HG03103 (cell line): Measurements from ENCODE around the gene CSF3.

Experiments
- ATAC-seq: cut with Tn5 transposase; IDR thresholded peaks from one replicate; pipeline ENCODE4 v1.9.1; 2021; ENCODE audit warnings: low read depth; ENCODE audit not compliant: unreplicated experiment

Gene CSF3

GRCh38 chr17:40022961-40023541 lies 7.8 kb downstream of the CSF3 start:
- no peak for ATAC-seq

GRCh38 chr17:40023590-40024292 lies 8.5 kb downstream of the CSF3 start:
- ATAC-seq, result no peak

- ATAC-seq, result no peak
These were observed 9.7 kb downstream of the CSF3 start for GRCh38 chr17:40024901-40025300.

GRCh38 chr17:40025559-40025958 lies 10.3 kb downstream of the CSF3 start:
- no peak for ATAC-seq

GRCh38 chr17:40025991-40026815 lies 11.0 kb downstream of the CSF3 start:
- no peak for ATAC-seq

- ATAC-seq, result no peak
These were observed 11.8 kb downstream of the CSF3 start for GRCh38 chr17:40026816-40027613.

- no peak for ATAC-seq
These were observed 12.4 kb downstream of the CSF3 start for GRCh38 chr17:40027614-40028012.

- no peak for ATAC-seq
These were observed 13.4 kb downstream of the CSF3 start for GRCh38 chr17:40028595-40028994.

- ATAC-seq, result no peak
These were observed 16.5 kb downstream of the CSF3 start for GRCh38 chr17:40031706-40032105.

GRCh38 chr17:40032322-40033320 lies 17.4 kb downstream of the CSF3 start:
- ATAC-seq, result no peak

- no peak for ATAC-seq
These were observed 18.1 kb downstream of the CSF3 start for GRCh38 chr17:40033339-40033738.

GRCh38 chr17:40034426-40035161 lies 19.4 kb downstream of the CSF3 start:
- ATAC-seq, result no peak

GRCh38 chr17:40035162-40035559 lies 19.9 kb downstream of the CSF3 start:
- ATAC-seq, result no peak

GRCh38 chr17:40038882-40039513 lies 23.8 kb downstream of the CSF3 start:
- no peak for ATAC-seq

- no peak for ATAC-seq
These were observed 26.0 kb downstream of the CSF3 start for GRCh38 chr17:40041196-40041595.

- no peak for ATAC-seq
These were observed 41.3 kb downstream of the CSF3 start for GRCh38 chr17:40056379-40057015.

- no peak for ATAC-seq
These were observed 43.0 kb downstream of the CSF3 start for GRCh38 chr17:40058186-40058784.

GRCh38 chr17:40058865-40059264 lies 43.6 kb downstream of the CSF3 start:
- no peak for ATAC-seq
